ENCODE results near the gene TBC1D3C.
"Not testable (repeated sequence)": the region's sequence is repeated elsewhere in the genome, so short reads cannot be mapped to it uniquely, and the experiment has no call there.

Gene TBC1D3C

DNA sequence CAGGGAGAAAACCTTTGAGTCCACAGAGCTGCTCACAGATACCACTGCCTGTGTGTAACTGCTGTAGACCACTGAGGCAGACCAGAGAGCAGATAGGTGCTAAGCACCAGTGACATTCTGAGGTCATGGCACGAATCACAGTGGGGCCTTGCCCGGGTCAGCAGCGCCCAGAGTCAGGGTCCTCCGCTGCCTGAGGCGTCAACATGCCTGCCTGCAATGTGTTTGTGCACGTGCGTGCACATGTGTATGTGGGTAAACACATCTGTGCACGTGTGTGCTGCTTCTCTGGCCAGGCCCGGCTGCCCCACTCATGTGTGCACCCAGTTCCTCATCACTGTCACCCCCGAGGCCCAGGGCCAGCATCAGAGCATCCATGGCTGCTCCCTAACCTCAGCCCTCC lies at the start of gene TBC1D3C:
Gene TBC1D3C, minus strand, starts transcription at position 101 of the 400 bp plus-strand sequence. CDS start 1,568 bp downstream, outside the sequence.
- in situ Hi-C loops (cut with HindIII; ENCODE audit: low sequenced_read_pairs) = not testable (repeated sequence)

DNA sequence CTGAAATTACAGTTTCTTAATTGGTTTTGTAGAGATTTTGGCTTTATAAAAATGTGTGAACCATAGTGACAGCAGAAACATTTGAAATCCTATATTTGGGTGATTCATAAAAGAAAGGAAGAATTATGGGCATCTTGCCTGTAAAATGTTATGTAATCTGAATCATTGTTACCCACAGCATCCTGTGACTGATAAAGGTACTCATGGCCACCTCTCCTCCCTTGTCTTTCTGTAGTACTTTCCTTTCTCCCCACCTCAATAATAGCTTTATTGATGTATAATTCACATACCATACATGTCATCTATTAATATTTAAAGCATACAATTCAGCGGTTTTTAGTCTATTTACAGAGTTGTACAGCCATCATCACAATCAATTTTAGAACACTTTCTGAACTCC lies 30.8 kb upstream of the TBC1D3C start:
- in situ Hi-C loops (cut with HindIII; ENCODE audit: low sequenced_read_pairs) = not testable (repeated sequence)

DNA sequence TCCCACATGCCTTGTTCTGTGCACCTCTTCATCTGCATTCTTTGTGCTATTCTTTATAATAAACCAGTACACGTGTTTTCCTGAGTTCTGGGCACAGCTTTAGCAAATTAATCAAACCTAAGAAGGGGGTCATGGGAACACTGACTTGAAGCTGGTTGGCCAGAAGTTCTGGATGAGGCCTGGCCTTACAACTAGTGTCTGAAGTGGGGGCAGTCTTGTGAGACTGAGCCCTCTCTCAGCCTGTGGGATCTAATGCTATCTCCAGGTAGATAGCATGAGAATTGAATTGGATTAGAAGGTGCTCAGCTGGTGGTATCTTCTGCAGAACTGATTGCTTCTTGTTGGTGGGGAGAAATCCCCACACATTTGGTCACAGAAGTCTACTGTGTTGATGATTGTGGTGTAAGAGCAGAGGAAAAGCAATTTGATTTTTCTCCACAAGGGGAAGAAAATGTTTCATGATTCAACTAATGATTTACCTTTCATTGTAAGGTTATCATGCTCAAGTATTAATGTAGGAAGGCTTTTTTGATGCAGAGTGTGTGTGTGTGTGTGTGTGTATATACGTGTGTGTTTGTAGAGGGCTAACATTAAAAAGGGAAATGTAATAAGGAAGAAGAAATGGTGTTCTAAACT lies 25.7 kb upstream of the TBC1D3C start:
- in situ Hi-C loops (cut with HindIII; ENCODE audit: low sequenced_read_pairs) = not testable (repeated sequence)

DNA sequence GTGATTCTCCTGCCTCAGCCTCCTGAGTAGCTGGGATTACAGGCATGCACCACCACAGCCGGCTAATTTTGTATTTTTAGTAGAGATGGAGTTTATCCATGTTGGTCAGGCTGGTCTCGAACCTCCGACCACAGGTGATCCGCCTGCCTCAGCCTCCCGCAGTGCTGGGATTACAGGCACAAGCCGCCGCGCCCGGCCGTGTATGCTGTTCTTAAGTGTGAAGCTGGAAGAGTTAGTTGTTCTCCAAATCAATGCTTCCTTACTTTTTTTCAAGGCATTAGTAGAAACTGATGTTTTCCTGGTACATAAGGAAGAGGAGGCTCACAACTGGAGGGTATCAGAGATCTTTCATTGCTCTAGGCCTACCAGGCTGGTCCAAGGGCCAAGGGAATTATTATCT lies 19.7 kb upstream of the TBC1D3C start:
- in situ Hi-C loops (cut with HindIII; ENCODE audit: low sequenced_read_pairs) = not testable (repeated sequence)

DNA sequence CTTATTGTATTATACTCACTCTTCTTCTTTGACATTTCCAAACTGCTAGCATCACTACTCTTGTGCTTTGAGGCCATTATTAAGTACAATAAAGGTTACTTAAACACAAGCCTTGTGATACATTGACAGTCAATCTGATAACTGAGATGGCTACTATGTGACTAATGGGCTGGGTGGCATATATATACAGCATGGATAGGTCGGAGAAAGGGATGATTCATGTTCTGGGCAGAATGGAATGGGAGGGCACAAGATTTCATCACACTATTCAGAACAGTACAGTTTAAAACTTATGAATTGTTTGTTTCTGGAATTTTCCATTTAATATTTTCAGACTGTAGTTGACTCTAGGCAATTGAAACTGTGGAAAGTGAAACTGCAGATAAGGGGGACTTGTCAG lies 18.9 kb upstream of the TBC1D3C start:
- in situ Hi-C loops (cut with HindIII; ENCODE audit: low sequenced_read_pairs) = not testable (repeated sequence)

Data from endothelial cell of hepatic sinusoid (primary cell).